Measurements from ENCODE around the gene ANO9. TPM values are rescaled to one million over a fixed set of nuclear protein-coding genes. Genes with fewer than 3 reads are reported as not detected.
"Not testable (repeated sequence)": the region's sequence is repeated elsewhere in the genome, so short reads cannot be mapped to it uniquely, and the experiment has no call there.

Gene ANO9
- total RNA-seq, 1 experiment from 2014 or later: 0.83 TPM

GRCh38 chr11:413120-414081 is 28.4 kb downstream of the ANO9 start:
- DNase-seq: no peak
- Histone ChIP-seq H3K27me3 (ENCODE audit: control insufficient read depth, insufficient read depth, low read length) (peaks cover 25% of the 10 kb centered on the region; the same call in 1 of the 2 replicates), H3K36me3 (replicated peaks; ENCODE audit: control insufficient read depth, insufficient read depth, low read length) (no peaks in the 10 kb centered on the region)

DNA sequence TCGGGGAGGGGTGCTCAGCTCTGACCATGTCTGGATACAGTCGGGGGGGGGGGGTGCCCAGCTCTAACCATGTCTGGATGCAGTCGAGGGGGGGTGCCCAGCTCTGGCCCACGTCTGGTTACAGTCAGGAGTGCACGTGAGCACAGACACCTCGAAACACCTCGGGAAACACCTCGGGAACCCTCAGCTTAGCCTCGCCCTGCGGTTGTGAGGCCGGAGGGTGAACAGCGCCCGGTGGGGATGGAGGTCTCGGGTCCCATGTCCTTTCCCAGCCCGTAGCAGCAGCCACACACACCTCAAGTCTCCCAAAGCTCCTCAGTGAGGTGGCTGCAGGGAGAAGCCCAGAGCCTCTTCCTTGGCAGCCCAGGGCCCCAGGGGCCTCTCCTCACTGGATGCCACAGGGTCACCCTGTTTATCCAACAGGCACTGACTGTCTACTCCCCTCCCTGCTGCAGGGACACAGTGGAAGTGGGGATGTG is 29.1 kb downstream of the ANO9 start:
- Histone ChIP-seq H3K36me3 (replicated peaks; ENCODE audit: control insufficient read depth, insufficient read depth, low read length) (no peaks in the 10 kb centered on the region), H3K4me3 (ENCODE audit: insufficient read depth, low read depth, low read length) (no peak overlapping the region), H3K27me3 (ENCODE audit: control insufficient read depth, insufficient read depth, low read length) (peaks cover 20% of the 10 kb centered on the region; the same call in 1 of the 2 replicates)
- no peak for DNase-seq

More at GRCh38 chr11:413120-414081, 28.4 kb downstream of the ANO9 start:
- no peak overlapping the region for H3K4me3 ChIP-seq (ENCODE audit: insufficient read depth, low read depth, low read length)

- H3K36me3 ChIP-seq (replicated peaks; ENCODE audit: control insufficient read depth, insufficient read depth, low read length); H3K4me3 ChIP-seq (ENCODE audit: insufficient read depth, low read depth, low read length); H3K27me3 ChIP-seq (ENCODE audit: control insufficient read depth, insufficient read depth, low read length); DNase-seq: not testable (repeated sequence)
Observed at GRCh38 chr11:411520-411919, 30.3 kb downstream of the ANO9 start.

- H3K27me3 ChIP-seq (ENCODE audit: control insufficient read depth, insufficient read depth, low read length); H3K36me3 ChIP-seq (replicated peaks; ENCODE audit: control insufficient read depth, insufficient read depth, low read length); DNase-seq; H3K4me3 ChIP-seq (ENCODE audit: insufficient read depth, low read depth, low read length): not testable (repeated sequence)
Observed at GRCh38 chr11:410711-411110, 31.1 kb downstream of the ANO9 start.

GRCh38 chr11:409600-410483 is 32.0 kb downstream of the ANO9 start:
- no peaks in the 10 kb centered on the region for H3K36me3 ChIP-seq (replicated peaks; ENCODE audit: control insufficient read depth, insufficient read depth, low read length)
- H3K27me3 ChIP-seq (ENCODE audit: control insufficient read depth, insufficient read depth, low read length): no peaks in the 10 kb centered on the region
- no peak for DNase-seq
- H3K4me3 ChIP-seq (ENCODE audit: insufficient read depth, low read depth, low read length): no peak overlapping the region

DNA sequence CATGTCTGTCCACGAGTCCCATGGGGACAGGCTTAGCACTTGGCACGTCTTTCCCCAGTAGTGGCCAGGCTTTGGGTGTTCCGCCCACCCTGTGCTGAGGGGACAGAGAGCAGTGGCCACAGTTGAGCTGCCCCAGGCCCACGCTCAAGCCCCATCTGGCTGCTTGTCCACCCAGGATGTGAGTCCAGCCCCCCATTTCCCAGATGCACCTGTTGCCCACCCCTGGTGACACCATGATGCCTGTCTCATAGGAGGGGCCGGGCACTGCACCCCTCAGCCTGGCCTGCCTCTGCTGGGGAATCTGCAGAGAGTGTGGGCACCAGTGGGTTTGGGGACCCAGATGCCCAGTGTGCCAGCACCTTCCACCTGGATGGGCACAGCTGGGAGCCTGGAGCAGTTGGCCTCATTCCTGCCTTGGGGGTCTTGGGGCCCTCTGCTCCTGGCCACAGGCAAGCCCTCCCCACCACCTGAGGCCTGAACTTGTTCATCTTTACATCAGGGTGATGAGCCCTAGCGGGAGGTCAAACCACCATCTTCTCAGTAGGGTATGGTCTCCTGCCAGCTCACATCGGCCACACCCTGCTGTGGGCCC is 32.7 kb downstream of the ANO9 start:
- Histone ChIP-seq H3K36me3 (replicated peaks; ENCODE audit: control insufficient read depth, insufficient read depth, low read length) (no peaks in the 10 kb centered on the region), H3K4me3 (ENCODE audit: insufficient read depth, low read depth, low read length) (no peak overlapping the region), H3K27me3 (ENCODE audit: control insufficient read depth, insufficient read depth, low read length) (no peaks in the 10 kb centered on the region)
- DNase-seq: no peak

DNA sequence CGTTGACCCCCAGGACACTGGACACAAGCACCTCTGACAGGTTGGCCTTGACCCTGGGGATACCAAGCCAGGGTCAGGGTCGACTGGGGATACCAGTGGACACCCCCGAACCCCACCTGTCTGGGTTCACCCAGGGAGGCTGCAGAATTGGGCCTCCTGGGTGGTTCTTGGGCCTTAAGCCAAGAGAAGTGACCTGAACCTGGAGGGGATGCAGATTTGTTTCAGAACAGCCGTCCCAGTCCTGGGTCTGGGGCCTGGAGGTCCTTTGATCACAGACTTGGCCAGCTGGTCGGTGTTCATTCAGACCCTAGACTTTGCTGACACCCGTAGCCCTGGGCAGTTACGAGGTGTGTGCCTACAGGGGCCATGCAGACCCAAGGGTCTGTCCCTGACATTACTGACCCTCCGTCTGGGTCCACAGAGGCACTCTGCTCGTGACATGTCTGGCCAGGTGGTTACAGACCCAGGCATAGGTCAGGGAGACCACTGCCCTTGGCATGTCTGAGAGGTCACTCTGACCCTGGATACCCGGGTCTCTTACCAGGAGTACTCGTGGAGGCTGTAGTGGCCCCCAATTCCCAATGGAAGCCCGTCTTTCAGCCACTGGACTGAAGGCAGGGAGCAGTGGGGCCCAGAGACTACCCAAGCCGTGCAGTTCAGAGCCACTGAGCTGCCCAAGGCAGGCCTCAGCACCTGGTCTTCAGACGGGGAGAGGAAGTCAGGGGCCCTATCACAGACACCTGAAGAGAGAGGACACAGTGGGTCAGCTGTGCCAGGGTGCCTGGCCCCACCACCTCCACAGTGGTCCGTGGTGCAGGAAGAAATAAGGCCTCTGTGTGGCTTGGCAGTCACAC is 33.4 kb downstream of the ANO9 start:
- DNase-seq: no peak
- Histone ChIP-seq H3K27me3 (ENCODE audit: control insufficient read depth, insufficient read depth, low read length) (no peaks in the 10 kb centered on the region), H3K36me3 (replicated peaks; ENCODE audit: control insufficient read depth, insufficient read depth, low read length) (no peaks in the 10 kb centered on the region), H3K4me3 (ENCODE audit: insufficient read depth, low read depth, low read length) (no peak overlapping the region)

DNA sequence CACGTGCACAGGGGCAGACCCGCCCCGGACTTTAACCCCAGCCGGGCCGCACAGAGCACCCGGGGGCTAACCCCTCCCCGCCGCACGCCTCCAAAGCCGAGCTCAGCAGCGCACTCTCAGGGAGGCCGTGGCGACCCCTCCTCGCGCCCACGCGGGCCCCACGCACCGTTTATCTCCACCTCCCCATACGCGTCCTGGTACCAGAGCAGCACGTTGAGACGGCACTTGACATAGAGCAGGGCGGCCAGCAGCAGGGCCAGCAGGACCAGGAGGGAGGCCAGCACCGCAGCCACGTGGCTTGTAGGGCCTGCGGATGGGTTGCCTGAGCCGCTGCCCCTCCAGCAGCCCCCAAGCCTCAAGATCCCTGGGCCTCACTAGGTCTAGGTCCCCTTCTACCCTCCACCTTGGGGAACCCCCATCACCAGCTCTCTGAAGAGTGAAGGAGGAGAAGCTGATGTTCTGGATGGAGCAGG is 34.1 kb downstream of the ANO9 start:
- Histone ChIP-seq H3K27me3 (ENCODE audit: control insufficient read depth, insufficient read depth, low read length) (no peaks in the 10 kb centered on the region), H3K36me3 (replicated peaks; ENCODE audit: control insufficient read depth, insufficient read depth, low read length) (no peaks in the 10 kb centered on the region), H3K4me3 (ENCODE audit: insufficient read depth, low read depth, low read length) (no peak overlapping the region)
- peak; percentile 39 for DNase-seq

DNA sequence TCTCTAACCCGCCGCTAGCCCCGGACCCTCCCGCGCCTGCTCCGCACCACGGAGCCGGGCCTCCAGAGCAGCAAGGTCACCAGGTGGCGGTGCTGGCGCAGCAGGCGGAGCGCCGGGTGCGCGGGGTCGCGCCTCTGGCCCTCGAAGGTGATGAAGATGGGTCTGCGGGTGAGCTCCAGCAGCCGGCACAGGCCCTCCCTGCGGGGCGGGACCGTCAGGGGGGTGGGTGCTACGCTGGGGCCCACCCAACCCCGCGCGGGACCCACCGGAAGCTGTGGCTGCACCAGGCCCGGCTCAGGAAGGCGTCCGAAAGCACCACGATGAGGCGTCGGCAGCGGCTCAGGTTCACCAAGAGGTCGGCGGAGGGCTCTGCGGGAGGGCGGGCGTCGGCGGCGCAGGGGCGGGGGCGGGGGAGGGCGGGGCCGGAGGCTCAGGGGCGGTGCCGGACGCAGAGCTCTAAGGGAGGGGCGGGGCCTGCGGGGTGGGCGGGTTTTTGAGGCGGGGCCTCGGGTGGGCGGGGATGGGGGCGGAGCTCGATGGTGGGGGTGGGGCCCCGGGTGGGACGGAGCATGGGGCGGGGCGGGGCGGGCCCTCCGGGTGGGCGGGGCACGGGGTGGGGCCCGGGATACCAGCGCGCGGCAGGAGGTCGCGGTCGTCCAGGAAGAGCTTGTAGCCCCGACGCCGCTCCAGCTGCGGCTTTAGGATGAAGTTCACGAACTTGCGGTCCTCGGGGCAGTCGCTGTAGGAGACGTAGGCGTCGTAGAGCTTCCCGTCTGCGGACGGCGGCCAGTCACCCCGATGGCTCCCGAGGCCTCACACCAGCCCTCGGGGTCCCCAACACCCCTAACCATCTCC is 34.8 kb downstream of the ANO9 start:
- Histone ChIP-seq H3K4me3 (ENCODE audit: insufficient read depth, low read depth, low read length) (peak overlapping the region; percentile 53), H3K36me3 (replicated peaks; ENCODE audit: control insufficient read depth, insufficient read depth, low read length) (no peaks in the 10 kb centered on the region), H3K27me3 (ENCODE audit: control insufficient read depth, insufficient read depth, low read length) (no peaks in the 10 kb centered on the region)
- peak; percentile 99 for DNase-seq

GRCh38 chr11:405954-406795 is 35.6 kb downstream of the ANO9 start:
- Histone ChIP-seq H3K27me3 (ENCODE audit: control insufficient read depth, insufficient read depth, low read length) (no peaks in the 10 kb centered on the region), H3K36me3 (replicated peaks; ENCODE audit: control insufficient read depth, insufficient read depth, low read length) (no peaks in the 10 kb centered on the region), H3K4me3 (ENCODE audit: insufficient read depth, low read depth, low read length) (peak overlapping the region; percentile 53)
- DNase-seq: peak; percentile 58

DNA sequence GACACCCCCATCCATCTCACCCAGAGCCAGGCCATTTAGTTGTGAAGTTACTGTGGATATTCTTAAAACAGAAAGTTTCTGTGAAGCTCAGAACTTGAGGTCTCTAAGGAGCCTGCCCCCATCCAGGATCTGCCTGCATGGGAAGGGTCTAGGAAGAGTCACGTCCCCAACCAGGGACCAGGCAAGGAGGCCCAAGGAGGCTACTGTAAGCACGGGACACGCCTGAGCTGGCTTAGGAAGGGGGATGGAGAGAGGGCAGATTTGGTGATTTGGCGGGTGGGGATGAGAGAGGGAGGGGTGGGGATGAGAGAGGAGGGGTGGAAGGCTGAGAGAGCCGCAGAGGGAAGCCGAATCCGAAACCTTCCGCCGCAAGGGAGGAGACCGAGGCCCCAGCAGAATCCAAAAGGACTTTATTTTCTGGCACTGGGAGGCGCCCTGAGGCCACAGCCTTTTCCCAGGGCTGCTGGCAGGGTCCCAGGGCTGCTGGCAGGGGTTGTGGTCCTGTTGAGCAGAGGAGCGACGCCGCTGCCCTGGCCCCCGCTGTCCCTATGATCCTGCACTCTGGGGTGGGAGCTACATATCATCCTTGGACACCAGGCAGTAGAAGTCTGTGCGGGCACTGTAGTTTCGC is 36.4 kb downstream of the ANO9 start:
- Histone ChIP-seq H3K4me3 (ENCODE audit: insufficient read depth, low read depth, low read length) (no peak overlapping the region), H3K27me3 (ENCODE audit: control insufficient read depth, insufficient read depth, low read length) (no peaks in the 10 kb centered on the region), H3K36me3 (replicated peaks; ENCODE audit: control insufficient read depth, insufficient read depth, low read length) (no peaks in the 10 kb centered on the region)
- peak; percentile 60 for DNase-seq
